Prostate gland (tissue), 2 donors: ENCODE data around the gene RHOBTB1.

ENCODE experiments used
- CTCF ChIP-seq, 4 experiments: fragments of 200-600 bp in 2 of 4; fragments of 450-650 bp in 2 of 4; sonication (generic) in 2 of 4; IDR thresholded peaks; 1 replicate in 3 of 4; 2 replicates in 1 of 4; pipeline ENCODE4 v1.5.1; 2016 to 2019; ENCODE audit warnings: antibody characterized with exemption in 4 of 4, mild to moderate bottlenecking in 2 of 4, moderate library complexity in 2 of 4
- POLR2AphosphoS5 ChIP-seq: sonication (generic); formaldehyde crosslinking; IDR thresholded peaks from one replicate; pipeline ENCODE4 v1.6.1; 2017; ENCODE audit warnings: antibody characterized with exemption

GRCh38 chr10:60917331-60918280, 26.4 kb downstream of the RHOBTB1 start:
- TF ChIP-seq POLR2AphosphoS5: no peak
- TF ChIP-seq CTCF (IDR thresholded peaks at IDR 0.05): no peak
